Endodermal cell (in vitro differentiated cells): Measurements from ENCODE around the gene SERPINE2. TPM values are rescaled to one million over a fixed set of nuclear protein-coding genes. Genes with fewer than 3 reads are reported as not detected.

Experiments
- DNase-seq: peaks from one replicate; pipeline ENCODE4 v3.0.0-alpha.2; 2017
- H3K27ac ChIP-seq: 2 replicates; pipeline ENCODE4 v1.5.1; 2013; ENCODE audit warnings: mild to moderate bottlenecking, low read depth, low read length, moderate library complexity
- H3K27me3 ChIP-seq: 2 replicates; pipeline ENCODE4 v1.6.1; 2013; ENCODE audit warnings: mild to moderate bottlenecking, low read length, moderate library complexity; ENCODE audit not compliant: insufficient read depth, control insufficient read depth, poor library complexity, severe bottlenecking
- H3K36me3 ChIP-seq: 2 replicates; pipeline ENCODE4 v1.7.0; 2013; ENCODE audit warnings: mild to moderate bottlenecking, low read length, moderate library complexity; ENCODE audit not compliant: control insufficient read depth, insufficient read depth
- H3K4me1 ChIP-seq: one replicate; pipeline ENCODE4 v1.7.0; 2013; ENCODE audit warnings: low read length; ENCODE audit not compliant: control insufficient read depth, insufficient read depth
- H3K4me3 ChIP-seq: 2 replicates; pipeline ENCODE4 v1.5.1; 2013; ENCODE audit warnings: mild to moderate bottlenecking, low read length, moderate library complexity
- H3K9ac ChIP-seq: 2 replicates; pipeline ENCODE4 v1.6.1; 2013; ENCODE audit warnings: mild to moderate bottlenecking, low read length, moderate library complexity; ENCODE audit not compliant: poor library complexity, severe bottlenecking; ENCODE audit errors: extremely low read depth
- H3K9me3 ChIP-seq: 2 replicates; pipeline ENCODE4 v1.6.1; 2013; ENCODE audit warnings: mild to moderate bottlenecking, low read length, moderate library complexity; ENCODE audit not compliant: control insufficient read depth
- H3K27ac Mint-ChIP-seq: 2 replicates; pipeline ENCODE4 v1.8.0; 2020; ENCODE audit warnings: mixed read lengths
- H3K27me3 Mint-ChIP-seq: 2 replicates; pipeline ENCODE4 v1.8.0; 2021; ENCODE audit warnings: mild to moderate bottlenecking, mixed read lengths; ENCODE audit not compliant: insufficient read depth
- H3K36me3 Mint-ChIP-seq: 2 replicates; pipeline ENCODE4 v1.8.0; 2020; ENCODE audit warnings: low read depth, mixed read lengths
- H3K4me1 Mint-ChIP-seq: 2 replicates; pipeline ENCODE4 v1.8.0; 2020; ENCODE audit warnings: mixed read lengths
- H3K4me3 Mint-ChIP-seq: 2 replicates; pipeline ENCODE4 v1.8.0; 2020; ENCODE audit warnings: mild to moderate bottlenecking, moderate library complexity, mixed read lengths
- H3K9me3 Mint-ChIP-seq: 2 replicates; pipeline ENCODE4 v1.8.0; 2020; ENCODE audit warnings: mild to moderate bottlenecking, mixed read lengths
- CTCF ChIP-seq: fragments of 200-600 bp; sonication (generic); conservative IDR thresholded peaks from 2 replicates; pipeline ENCODE4 v1.5.0; 2021; ENCODE audit warnings: antibody characterized with exemption, mild to moderate bottlenecking
- WGBS, 2 experiments: methylation state at CpG; one replicate each; pipeline versions ENCODE4 v1.1.5 to v1.1.7; 2013; ENCODE audit warnings: missing lambda C conversion rate in 2 of 2, mixed read lengths in 1 of 2; ENCODE audit not compliant: insufficient coverage in 1 of 2, insufficient read length in 1 of 2; 5-methylcytosine and 5-hydroxymethylcytosine counted together
- total RNA-seq, 2 donors: library from RNA; stranded (reverse); fragmentation: NEBNext Ultra II Directional in 1 of 2; extraction: Animal tissue kit (Norgen Biotek cat#: 25700) in 1 of 2; gene quantifications; 2 replicates in 1 of 2; 3 replicates in 1 of 2; pipeline ENCODE4 v1.2.1, GENCODE V29; 2021

The SERPINE2 gene
- total RNA-seq, 2 donors from 2014 or later: 257 to 386 TPM

DNA sequence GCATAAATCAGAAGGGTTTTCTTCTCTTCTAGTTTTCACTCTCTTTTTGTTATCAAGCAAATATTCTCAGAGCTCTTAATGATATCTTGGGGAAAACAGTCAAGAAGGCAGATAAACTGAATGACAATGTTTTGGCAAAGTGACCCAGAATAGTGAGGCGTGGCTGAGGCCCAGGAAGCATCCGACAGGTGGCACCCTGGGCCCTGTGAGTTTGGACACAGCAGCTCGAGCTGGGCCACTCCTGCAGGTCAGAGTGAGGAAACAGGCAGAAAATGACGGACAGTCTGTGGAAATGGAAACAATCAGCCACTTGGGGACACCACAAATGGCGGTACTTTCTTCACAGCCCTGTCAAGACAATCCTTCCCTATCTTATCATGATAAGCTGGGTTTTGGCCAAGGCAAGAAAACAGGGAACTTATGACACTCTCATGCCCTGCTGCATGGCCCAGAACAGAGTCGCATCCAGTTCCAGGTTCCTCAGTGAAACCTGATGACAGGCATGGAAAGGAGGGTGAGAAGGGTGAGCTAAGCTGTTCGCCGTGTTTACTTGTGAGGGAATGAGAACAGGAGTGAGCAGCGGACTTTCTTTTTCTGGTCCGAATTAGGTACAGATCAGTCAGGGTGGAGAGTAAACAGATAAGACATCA, 49.8 kb downstream of the SERPINE2 start:
- H3K4me1 Mint-ChIP-seq: peaks cover 9% of the 10 kb centered on the region
- H3K27me3 Mint-ChIP-seq: no peaks in the 10 kb centered on the region
- no peak overlapping the region for H3K9ac ChIP-seq
- H3K4me1 ChIP-seq: no peaks in the 10 kb centered on the region
- H3K4me3 ChIP-seq: no peak overlapping the region
- H3K9me3 ChIP-seq: no peaks in the 10 kb centered on the region
- H3K4me3 Mint-ChIP-seq: no peak overlapping the region
- TF ChIP-seq CTCF: peak; percentile 57
- H3K27ac Mint-ChIP-seq: no peak overlapping the region
- peaks cover 70% of the 10 kb centered on the region for H3K36me3 Mint-ChIP-seq
- no peaks in the 10 kb centered on the region for H3K9me3 Mint-ChIP-seq
- no peak for DNase-seq
- WGBS, 2 experiments: 92 to 93% methylated on average over 10 of the region's 10 CpGs
- H3K27me3 ChIP-seq: no peaks in the 10 kb centered on the region
- no peak overlapping the region for H3K27ac ChIP-seq
- H3K36me3 ChIP-seq: peaks cover 100% of the 10 kb centered on the region

DNA sequence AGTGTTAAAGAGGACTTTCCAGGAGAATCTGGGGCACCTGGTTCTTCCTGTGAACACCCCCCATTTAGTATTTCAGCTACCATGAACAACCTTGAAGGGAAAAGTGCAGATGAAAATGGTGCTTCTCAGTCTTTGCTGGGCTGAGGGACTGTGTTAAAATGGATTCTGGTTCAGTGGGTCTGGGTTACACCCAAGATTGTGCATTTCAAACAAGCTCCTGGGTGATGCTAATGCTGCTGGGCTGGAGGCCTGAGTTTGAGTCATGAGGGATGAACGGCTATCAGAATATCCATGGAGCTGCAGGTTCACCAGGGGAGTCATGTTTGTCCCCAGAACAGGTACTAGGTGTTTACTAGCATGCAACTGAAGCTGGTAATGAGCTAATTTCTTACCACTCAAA, 57.8 kb downstream of the SERPINE2 start:
- Histone ChIP-seq H3K27ac (no peak overlapping the region), H3K4me1 (no peaks in the 10 kb centered on the region), H3K4me3 (no peak overlapping the region), H3K36me3 (peaks cover 99% of the 10 kb centered on the region), H3K9me3 (no peaks in the 10 kb centered on the region), H3K27me3 (no peaks in the 10 kb centered on the region), H3K9ac (no peak overlapping the region)
- no peaks in the 10 kb centered on the region for H3K4me1 Mint-ChIP-seq
- no peaks in the 10 kb centered on the region for H3K9me3 Mint-ChIP-seq
- H3K27ac Mint-ChIP-seq: no peak overlapping the region
- H3K4me3 Mint-ChIP-seq: no peak overlapping the region
- no peaks in the 10 kb centered on the region for H3K27me3 Mint-ChIP-seq
- H3K36me3 Mint-ChIP-seq: peaks cover 77% of the 10 kb centered on the region
- no peak for DNase-seq
- 97 to 100% methylated on average over 1 of the region's 1 CpG for WGBS, 2 experiments
- TF ChIP-seq CTCF: no peak

GRCh38 chr2:223980803-223981202, 58.3 kb downstream of the SERPINE2 start:
- H3K4me3 ChIP-seq: no peak overlapping the region
- no peak overlapping the region for H3K4me3 Mint-ChIP-seq
- no peak overlapping the region for H3K9ac ChIP-seq
- no peaks in the 10 kb centered on the region for H3K4me1 ChIP-seq
- no peak for TF ChIP-seq CTCF
- no peaks in the 10 kb centered on the region for H3K27me3 ChIP-seq
- H3K27ac ChIP-seq: no peak overlapping the region
- H3K4me1 Mint-ChIP-seq: no peaks in the 10 kb centered on the region
- no peaks in the 10 kb centered on the region for H3K9me3 ChIP-seq
- H3K36me3 ChIP-seq: peaks cover 98% of the 10 kb centered on the region
- DNase-seq: no peak
- H3K27me3 Mint-ChIP-seq: no peaks in the 10 kb centered on the region
- peaks cover 79% of the 10 kb centered on the region for H3K36me3 Mint-ChIP-seq
- WGBS, 2 experiments: 96% methylated on average over 4 of the region's 4 CpGs
- no peak overlapping the region for H3K27ac Mint-ChIP-seq
- H3K9me3 Mint-ChIP-seq: no peaks in the 10 kb centered on the region
